NCI-H748 (cell line): ENCODE measurements around the gene CYB5B.
"Not testable (repeated sequence)": the region's sequence is repeated elsewhere in the genome, so short reads cannot be mapped to it uniquely, and the experiment has no call there.

ENCODE experiments used
- DNase-seq: peaks from one replicate; lab custom pipeline; 2025; ENCODE audit not compliant: unreplicated experiment; lab: John Stamatoyannopoulos, UW

Gene CYB5B

DNA sequence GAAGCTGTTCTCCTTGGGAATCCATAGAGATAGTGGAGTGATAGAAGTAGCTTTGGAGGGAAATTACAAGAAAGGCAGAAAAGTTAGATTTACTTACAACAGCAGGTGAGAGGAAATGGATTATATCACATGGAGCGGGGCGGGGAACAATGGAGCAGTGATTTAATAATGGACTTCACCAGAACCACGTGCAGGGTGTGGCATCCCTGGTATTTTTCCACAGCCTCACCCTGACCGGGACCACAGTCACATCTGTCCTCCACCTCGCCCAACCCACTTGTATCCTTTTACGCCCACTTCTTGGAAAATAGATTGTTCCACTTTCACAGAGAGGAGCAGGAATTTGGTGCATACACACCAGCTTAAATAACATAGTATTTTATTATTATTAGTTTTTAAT is 15.9 kb upstream of the CYB5B start:
- peak; percentile 34 for DNase-seq

DNA sequence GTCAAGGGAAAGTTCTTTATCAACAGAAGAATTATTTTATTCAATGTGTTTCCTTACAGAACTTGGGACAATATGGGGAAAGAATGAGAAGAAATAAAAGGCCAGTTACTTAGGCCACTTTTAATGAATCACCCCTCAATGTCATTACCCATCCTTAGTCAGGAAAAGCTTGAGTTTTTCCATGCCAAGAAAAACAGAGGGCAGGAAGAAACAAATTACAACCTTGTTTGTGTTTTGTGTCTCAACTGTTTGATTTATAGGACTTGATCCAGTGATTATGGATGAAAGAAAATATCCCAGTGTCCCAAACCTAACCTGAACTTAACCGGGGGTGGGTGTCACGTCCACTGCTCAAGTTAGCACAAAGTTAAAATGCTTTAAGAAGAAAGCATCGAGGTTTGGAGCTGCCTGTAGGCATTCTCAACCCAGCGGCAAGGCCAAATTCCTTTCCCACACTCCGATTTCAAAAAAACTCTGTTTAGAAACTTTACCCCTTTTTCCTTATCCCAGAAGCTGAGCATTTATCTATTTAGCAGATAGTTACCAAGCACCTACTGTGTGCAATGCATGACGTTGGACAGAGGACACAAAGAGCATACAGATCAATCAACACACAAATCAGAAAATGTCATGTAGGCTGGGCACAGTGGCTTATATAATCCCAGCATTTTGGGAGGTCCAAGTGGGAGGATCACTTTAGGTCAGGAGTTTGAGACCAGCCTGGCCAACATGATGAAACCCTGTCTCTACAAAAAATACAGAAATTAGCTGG is 14.0 kb upstream of the CYB5B start:
- DNase-seq = no peak

DNA sequence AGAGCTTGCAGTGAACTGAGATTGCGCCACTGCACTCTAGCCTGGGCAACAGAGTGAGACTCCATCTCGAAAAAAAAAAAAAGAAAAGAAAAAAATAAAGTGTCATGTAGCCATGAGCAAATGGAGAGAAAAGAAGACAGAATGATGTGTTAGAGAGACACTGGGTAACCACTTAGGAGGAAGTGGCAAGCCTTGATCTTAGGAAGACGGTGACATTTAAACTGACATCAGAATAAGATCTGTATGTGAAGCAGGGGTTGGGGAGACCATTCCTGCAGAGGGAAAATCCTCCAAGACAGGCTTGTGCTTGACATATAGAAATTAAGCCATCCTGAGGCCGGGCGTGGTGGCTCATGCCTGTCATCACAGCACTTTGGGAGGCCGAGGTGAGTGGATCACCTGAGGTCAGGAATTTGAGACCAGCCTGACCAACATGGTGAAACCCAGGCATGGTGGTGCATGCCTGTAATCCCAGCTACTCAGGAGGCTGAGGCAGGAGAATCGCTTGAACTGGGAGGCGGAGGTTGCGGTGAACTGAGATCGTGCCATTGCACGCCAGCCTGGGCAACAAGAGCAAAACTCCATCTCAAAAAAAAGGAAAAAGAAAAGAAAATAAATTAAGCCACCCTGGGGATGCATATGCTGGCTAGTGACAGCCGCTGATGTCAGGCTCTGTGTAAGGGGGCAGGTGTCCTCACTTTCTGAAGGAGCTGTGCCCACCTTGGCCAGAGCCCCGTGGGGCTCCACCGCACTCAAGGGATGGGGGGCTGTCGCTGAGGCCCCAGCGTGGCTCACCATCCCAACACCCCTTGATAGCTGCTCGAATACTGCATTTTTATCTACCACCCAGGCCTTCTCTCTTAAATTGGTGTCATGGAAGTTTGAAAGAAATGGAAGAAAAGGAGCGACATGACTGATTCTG is 13.1 kb upstream of the CYB5B start:
- DNase-seq = no peak

DNA sequence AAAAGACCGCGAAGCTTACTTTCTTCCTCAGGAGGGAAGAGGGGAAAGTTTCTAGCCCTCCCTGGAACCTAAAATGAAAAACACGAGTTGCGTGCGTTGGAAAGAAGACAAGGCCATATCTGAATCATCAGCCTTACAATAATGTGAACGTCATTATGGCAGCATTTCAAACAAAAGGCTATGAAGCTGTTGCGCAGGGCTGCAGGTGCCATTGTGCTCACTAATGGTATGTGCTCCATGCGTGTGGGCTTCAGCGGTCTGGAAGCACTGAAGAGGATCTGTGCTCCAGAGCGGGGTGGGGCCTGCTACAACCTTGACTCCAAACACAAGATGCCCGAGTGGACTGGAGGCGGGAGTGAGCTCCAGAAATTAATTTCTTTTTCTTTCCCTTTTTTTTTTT is 12.1 kb upstream of the CYB5B start:
- no peak for DNase-seq

DNA sequence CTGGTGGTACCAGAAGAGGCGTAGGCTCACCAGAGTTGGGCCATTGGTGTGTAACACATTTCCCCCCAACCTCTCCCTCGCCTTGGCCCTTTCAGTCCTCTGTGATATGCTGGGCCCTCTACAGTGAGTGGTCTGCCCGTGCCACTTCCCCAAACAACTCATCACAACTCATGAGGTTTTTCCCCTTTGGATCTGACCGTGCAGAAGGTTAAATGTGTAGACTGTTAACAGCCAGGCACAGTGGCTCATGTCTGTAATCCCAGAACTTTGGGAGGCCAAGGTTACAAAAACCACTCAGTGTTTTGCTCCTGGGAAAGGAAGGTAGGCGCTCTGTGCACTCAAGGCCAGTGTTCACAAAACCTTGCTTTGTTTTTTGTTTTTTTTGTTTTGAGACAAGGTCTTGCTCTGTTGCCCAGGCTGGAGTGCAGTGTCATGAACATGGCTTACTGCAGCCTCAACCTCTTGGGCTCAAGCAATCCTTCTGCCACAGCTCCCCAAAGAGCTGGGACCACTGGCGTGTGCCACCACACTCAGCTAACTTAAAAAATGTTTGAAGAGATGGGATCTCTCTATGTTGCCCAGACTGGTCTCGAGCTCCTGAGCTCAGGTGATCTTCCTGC is 11.3 kb upstream of the CYB5B start:
- DNase-seq = no peak

DNA sequence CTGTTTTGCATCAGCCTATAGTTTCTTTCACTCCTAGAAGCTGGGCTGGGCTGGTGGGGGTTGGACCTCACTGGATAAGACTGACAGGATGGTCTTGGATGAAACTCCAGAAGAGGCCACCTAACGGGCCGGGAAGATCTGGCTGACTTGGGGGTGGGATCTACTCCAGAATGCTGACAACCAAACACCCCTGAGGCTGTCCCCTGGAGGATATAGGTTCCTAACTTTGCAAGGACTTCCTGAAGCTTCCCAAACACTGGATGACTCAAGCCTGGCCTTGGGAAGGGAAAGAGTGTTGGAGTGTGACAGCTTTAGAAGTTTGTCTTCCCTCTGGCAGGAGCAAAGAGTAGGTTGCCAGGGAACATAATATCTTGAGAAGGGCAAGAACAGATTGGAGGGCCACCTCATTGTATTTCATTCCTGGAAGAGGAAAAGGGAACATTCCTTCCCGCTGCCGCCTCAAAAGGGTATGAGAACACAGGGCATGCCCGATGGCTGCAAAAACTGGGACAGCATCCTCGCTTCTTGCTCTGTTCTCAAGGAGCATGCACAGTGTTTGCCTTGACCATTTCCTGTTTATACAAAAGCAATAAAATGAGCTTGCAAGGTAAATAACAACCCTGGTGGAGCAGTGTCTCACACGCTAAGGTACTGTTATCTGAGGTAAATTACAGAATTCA is 6.8 kb upstream of the CYB5B start:
- DNase-seq = peak; percentile 13

DNA sequence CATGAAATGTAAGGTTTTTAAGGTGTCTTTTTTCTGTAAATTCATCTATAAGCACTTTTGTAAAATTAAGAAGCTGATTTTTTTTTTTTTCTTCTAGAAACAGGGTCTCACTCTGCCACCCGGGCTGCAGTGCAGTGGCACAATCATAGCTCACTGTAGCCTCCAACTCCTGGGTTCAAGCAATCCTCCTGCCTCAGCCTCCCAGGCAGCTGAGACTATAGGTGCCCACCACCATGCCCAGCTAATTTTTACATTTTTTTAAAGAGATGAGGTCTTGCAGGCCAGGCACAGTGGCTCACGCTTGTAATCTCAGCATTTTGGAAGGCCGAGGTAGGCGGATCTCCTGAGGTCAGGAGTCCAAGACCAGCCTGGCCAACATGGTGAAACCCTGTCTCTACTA is 4.5 kb upstream of the CYB5B start:
- DNase-seq = no peak

DNA sequence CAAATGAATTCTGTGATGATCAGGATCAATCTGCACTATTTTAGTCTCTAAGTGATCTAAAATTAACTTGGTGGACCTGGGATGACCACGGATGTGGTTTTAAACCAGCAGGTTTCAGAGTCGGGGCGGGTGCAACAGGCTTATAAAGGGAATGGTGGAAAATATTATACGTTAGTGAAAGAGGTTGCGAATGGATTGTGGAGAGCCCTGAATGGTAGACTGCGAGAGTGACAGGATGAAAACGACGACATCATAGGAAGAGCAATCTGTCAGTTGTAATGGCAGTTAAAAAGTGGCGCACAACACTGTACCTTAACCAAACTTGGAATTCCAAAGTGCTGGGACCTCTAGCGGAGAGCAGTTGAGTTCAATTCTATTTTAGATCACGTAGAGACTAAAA is 1.2 kb upstream of the CYB5B start:
- DNase-seq = no peak

DNA sequence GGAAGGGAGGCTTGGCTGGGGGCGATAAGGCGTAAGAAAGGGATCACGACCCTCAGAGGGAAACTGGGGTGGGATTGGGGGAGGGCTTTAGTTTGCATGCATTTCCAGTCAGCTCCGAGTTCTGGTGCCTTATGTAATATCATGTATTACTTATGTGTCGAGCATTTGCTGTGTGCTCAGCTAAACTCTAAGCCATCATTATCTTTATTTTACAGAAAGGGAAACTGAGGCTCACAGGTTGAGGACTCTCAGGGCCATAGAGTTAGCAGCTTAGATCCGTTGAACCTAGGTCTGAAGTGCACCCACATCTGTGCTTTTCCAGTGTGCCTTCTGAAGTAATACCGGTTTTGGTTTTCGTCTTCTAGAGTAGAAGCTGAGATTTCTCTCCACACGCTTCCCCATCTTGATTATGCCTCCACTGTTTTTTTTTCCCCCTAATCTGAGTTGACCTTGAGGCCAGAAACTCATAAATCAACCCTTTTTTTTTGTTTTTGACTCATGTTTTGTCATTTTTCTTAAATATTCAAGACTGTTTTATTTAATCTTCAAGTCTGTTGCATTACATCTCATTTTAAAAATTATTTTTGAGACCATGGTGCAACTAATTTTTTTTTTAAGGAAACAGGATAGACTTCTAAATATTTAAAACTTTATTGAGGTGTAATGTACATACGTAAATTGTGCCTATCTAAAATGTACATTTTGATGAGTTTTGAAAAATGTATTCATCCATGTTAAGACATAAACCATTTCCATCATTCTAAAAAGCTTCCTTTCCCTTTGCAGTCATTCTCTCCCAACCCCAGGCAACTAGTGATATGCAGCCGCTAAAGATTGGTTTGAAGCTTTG is 741 bp downstream of the CYB5B start:
- no peak for DNase-seq

DNA sequence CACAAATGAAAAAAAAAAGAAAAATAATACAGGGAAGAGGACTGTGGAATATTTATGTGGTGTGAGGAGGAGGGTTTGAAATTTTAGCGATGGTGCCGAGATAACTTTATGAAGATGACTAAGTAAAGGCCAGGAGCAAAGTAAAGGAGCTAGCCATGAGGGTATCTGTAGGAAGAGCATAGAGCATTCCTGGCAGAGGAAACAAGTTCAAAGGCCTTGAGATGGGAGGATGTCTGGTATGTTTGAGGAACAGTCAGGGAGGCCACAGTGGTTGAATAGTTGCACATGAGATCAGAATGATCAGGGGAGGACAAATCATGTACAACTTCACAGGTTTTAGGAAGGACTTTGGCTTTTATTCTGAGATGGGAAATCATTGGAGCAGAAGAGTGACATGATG is 4.2 kb downstream of the CYB5B start:
- DNase-seq = no peak

DNA sequence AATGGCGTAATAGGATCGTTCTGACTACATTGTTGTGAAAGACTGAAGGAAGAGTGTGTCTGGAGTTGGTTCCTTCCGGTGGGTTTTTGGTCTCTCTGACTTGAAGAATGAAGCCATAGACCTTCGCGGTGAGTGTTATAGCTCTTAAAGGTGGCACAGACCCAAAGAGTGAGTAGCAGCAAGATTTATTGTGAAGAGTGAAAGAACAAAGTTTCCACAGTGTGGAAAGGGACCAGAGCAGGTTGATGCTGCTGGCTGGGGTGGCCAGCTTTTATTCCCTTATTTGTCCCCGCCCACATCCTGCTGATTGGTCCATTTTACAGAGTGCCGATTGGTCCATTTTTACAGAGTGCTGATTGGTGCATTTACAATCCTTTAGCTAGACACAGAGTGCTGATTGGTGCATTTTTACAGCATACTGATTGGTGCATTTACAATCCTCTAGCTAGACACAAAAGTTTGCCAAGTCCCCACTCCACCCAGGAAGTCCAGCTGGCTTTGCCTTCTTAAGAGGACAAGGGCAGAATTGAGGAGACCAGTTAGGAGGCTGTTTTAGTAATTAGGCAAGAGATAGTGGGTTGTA is 4.7 kb downstream of the CYB5B start:
- not testable (repeated sequence) for DNase-seq

DNA sequence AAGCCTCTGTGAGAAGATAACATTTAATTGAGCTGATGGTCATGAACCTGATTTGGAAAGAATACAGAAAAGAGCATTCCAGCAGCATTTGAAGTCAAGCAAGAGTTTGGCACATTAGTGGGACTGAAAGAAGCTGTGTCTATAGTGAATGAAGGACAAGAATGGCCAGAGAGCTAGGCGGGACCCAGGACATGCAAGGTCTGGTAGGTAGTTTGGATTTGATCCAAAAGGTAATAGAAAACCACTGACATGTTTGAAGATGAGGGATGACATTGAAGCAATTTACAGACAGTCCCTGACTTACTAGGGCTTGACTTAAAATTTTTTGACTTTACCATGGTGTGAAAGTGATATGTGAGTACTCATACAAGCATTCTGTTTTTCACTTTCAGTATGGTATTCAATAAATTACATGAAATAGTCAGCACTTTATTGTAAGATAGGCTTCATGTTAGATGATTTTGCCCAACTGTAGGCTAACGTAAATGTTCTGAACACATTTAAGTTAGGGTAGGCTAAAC is 7.6 kb downstream of the CYB5B start:
- DNase-seq = no peak

DNA sequence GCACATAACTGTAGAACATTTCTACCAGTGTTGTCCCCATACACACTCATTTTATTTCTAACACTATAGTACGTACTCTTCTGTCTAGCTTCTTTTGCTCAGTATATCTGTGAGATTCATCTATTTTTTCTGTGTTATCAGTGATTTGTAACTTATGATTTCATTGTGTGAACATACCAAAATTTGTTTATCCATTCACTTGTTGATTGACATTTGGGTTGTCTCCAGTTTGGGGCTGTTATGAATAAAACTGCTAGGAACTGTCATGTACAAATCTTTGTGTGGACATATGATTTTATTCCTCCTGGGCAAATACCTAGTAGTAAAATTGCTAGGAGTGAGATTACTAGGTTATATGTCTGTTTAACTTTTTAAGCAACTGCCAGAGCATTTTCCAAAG is 9.6 kb downstream of the CYB5B start:
- no peak for DNase-seq

DNA sequence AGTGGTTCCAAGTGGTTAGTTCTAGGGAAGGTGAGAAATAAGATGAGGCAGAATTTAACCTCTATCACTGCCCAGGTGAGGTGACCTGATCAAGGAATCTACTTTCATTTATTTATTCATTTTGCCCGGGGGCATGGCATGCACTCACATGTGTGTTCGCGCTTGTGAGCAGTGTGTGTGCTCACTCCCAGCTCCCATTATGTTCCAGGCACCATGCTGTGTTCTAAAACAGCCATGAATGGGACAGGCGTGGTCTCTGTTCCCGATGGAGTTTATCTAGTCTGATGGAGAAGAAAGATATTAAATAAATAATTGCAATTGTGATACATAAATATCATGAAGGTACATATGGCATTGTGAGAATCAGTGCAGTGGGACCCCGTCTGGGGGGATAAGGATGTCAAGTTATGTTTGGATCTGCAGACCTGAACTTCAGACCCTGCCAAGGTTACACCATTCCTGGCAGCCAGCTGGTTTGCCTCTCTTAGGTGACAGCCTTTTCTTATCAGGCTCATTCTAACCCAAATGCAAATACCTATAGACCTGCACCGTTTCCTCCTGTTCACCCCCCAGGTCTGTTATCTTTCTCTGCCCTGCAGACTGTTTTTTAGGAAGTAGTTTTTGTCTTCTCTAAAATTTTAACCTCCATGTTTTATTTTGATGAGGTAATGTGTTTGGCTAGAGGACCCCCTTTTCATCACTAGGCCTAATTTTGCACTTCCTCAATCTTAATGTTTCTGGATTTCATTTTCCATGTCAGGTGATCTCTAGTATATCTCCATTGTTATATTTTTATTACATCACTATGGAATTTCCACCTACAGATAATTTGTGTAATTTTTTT is 11.8 kb downstream of the CYB5B start:
- DNase-seq = peak; percentile 63

DNA sequence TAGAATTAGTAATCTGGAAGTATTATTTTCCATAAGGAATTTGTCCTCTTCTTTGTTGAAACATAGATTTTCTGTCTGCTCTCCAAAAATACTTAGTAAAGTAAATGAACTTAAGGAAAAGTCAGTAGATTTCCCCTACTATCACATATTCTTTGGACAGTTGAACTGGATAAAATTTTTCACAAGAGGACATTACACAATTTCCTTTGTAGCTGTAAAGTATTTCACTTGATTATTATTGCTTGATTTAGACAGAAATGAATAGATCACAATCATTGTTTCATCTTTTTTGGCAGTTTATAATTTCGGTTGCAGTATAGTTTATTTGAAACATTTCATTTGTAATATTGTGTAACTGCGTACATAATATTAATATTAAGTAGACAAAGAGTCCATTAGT is 12.5 kb downstream of the CYB5B start:
- no peak for DNase-seq

DNA sequence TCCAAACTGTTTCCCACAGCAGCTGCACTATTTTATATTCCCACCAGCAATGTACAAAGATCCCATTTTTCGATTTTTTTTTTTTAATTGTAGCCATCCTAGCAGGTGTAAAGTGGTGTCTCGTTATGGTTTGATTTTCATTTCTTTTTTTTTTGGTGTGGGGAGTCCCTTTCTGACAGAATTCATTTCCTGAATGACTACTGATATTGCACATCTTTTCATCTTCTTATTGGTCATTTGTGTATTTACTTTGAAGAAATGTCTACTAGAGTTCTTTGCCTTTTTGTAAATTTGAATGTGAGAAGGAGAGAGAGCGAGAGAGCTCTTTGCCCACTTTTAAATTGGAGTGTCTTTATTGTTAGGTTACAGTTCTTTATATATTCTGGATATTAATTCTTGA is 14.0 kb downstream of the CYB5B start:
- no peak for DNase-seq

DNA sequence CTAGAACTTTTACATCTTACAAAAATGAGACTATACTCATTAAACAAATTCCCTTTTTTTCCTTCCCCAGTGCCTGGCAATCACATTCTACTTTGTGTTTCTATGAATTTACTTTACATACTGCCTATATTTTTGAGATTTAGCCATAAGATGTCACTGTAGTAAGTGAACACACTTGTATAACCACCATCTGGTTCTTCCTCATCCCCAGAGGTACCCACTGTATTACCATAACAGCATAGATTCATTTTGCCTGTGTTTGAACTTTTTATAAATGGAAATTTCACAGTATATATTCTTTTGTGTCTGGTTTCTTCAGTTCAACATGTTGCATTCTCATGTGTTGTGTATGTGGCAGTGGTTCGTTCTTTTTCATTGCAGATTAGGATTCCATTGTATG is 15.8 kb downstream of the CYB5B start:
- no peak for DNase-seq

DNA sequence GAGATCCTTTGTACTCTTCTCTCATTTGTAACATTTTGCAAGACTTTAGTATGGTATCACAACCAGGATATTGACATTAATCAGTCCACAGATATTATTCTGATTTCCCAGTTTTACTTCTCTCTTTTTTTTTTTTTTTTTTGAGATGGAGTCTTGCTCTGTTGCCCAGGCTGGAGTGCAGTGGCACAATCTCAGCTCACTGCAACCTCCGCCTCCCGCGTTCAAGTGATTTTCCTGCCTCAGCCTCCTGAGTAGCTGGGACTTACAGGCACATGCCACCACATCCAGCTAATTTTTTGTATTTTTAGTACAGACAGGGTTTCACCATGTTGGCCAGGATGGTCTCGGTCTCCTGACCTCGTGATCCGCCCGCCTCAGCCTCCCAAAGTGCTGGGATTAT is 16.6 kb downstream of the CYB5B start:
- DNase-seq = not testable (repeated sequence)
